ENCODE data around the gene TCEANC.

DNA sequence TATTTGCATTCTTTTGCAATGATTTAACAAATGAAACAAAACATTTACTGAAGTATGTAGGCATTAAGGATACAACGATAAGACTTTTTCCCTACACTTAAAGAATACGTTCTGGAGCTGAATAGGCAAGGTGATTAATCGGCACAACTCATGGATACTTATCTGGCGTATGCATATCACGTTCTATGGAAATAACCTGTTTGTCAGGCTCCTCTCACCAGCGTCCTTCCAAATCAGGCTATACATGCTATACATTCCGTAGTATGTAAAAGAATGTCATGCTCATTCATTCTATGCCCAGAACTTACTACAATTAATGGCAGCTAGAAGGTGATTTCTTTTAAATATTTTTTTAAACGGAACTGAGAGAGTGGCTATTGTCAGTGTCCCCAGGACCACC lies 25.6 kb upstream of the TCEANC start:
- TF ChIP-seq, protein P1, sequence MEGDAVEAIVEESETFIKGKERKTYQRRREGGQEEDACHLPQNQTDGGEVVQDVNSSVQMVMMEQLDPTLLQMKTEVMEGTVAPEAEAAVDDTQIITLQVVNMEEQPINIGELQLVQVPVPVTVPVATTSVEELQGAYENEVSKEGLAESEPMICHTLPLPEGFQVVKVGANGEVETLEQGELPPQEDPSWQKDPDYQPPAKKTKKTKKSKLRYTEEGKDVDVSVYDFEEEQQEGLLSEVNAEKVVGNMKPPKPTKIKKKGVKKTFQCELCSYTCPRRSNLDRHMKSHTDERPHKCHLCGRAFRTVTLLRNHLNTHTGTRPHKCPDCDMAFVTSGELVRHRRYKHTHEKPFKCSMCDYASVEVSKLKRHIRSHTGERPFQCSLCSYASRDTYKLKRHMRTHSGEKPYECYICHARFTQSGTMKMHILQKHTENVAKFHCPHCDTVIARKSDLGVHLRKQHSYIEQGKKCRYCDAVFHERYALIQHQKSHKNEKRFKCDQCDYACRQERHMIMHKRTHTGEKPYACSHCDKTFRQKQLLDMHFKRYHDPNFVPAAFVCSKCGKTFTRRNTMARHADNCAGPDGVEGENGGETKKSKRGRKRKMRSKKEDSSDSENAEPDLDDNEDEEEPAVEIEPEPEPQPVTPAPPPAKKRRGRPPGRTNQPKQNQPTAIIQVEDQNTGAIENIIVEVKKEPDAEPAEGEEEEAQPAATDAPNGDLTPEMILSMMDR (IDR thresholded peaks at IDR 0.05; ENCODE audit: borderline replicate concordance, extremely low read depth, low read length, poor library complexity, severe bottlenecking), result no peak
- TF ChIP-seq EZH2 (IDR thresholded peaks at IDR 0.05; ENCODE audit: borderline replicate concordance, low read depth, low read length, severe bottlenecking), result no peak
